ENCODE data around the gene CD1C. TPM values are rescaled to one million over a fixed set of nuclear protein-coding genes. Genes with fewer than 3 reads are reported as not detected.

Gene CD1C
- total and polyA plus RNA-seq, 10 of the 15 experiments (the other 5 are each of a cell fraction or from before 2014, with no cell fraction given) = 0.82 to 19.0 (median 9.2) TPM

DNA sequence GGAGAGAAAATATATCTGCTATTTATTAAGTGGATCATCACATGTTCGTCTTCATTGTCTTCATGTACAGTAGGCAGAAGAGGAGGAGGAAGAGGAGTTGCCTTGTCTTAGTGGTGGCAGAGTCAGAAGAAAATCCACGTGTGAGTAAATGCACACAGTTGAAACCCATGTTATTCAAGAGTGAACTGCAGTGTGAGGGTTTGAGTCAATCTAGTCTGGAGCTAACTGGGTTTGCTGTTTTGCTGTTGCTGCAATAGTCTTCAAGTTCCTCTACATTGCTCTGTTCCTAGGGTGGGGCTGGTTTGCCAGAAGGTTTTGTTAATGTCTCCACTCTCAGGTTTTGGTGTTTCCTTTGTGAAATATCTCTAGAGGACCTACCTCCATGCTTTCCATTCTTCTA, 38.6 kb upstream of the CD1C start:
- H3K4me1 ChIP-seq (ENCODE audit: control insufficient read depth, insufficient read depth, low read length) = peaks cover 9% of the 10 kb centered on the region
- ChIA-PET POLR2A (no interaction called here), CTCF (interaction anchor here (1.7 to 5.7 kb wide), 2 partner anchors 47 to 78 kb away, joined by 6 to 27 read pairs; no protein-coding TSS in a partner anchor)

GRCh38 chr1:158255656-158256055, 34.1 kb upstream of the CD1C start:
- no peak for DNase-seq (ENCODE audit: low read depth, low spot score)
- no peak overlapping the region for H2AFZ ChIP-seq (ENCODE audit: control insufficient read depth, low read depth, low read length)
- ChIA-PET POLR2A (interaction anchor here (0.6 kb wide), 1 partner anchor 1137 kb away, joined by 5 read pairs; no protein-coding TSS in a partner anchor), SMC1A (ENCODE audit: uncharacterized antibody, unreplicated experiment) (interaction anchor here (0.8 to 1.2 kb wide), 2 partner anchors 52 to 75 kb away, joined by 3 to 5 read pairs; no protein-coding TSS in a partner anchor), CTCF (no interaction called here), RAD21 (ENCODE audit: unreplicated experiment) (interaction anchor here (1.5 to 1.7 kb wide), 2 partner anchors 10 to 74 kb away, joined by 3 to 7 read pairs; no protein-coding TSS in a partner anchor)
- FAIRE-seq = no peak
- ATAC-seq = no peak
- no peaks in the 10 kb centered on the region for H3K79me2 ChIP-seq (ENCODE audit: control insufficient read depth, insufficient read depth, low read length)
- no peak overlapping the region for H3K9ac ChIP-seq (ENCODE audit: control insufficient read depth, insufficient read depth, low read length)
- in situ Hi-C loops (cut with MboI) (no loop called here), intact Hi-C loops (cut with micrococcal nuclease; ENCODE audit: unreplicated experiment) (no loop called here)
- no peak overlapping the region for H3K4me2 ChIP-seq (ENCODE audit: control insufficient read depth, insufficient read depth)
- H3K27ac ChIP-seq (ENCODE audit: control insufficient read depth, insufficient read depth) = no peak overlapping the region
- no peak overlapping the region for H3K4me3 ChIP-seq
- H4K20me1 ChIP-seq (ENCODE audit: control insufficient read depth, insufficient read depth) = no peaks in the 10 kb centered on the region
- H3K9me3 ChIP-seq (replicated peaks; ENCODE audit: control insufficient read depth, insufficient read depth, low read length) = no peaks in the 10 kb centered on the region
- H3K27me3 ChIP-seq (replicated peaks in 1 of 2; ENCODE audit: control insufficient read depth in 2 of 2, insufficient read depth in 2 of 2, low read length in 1 of 2) = peaks cover 0 to 5% of the 10 kb centered on the region in 2 experiments; a peak in 1 of 4 replicates
- no TSS peak for BruUV-seq (replicated peaks)
- no peaks in the 10 kb centered on the region for H3K4me1 ChIP-seq (ENCODE audit: control insufficient read depth, insufficient read depth, low read length)
- no peaks in the 10 kb centered on the region for H3K36me3 ChIP-seq (ENCODE audit: control insufficient read depth in 2 of 2, insufficient read depth in 2 of 2, low read length in 1 of 2)
- TF ChIP-seq, protein P1, sequence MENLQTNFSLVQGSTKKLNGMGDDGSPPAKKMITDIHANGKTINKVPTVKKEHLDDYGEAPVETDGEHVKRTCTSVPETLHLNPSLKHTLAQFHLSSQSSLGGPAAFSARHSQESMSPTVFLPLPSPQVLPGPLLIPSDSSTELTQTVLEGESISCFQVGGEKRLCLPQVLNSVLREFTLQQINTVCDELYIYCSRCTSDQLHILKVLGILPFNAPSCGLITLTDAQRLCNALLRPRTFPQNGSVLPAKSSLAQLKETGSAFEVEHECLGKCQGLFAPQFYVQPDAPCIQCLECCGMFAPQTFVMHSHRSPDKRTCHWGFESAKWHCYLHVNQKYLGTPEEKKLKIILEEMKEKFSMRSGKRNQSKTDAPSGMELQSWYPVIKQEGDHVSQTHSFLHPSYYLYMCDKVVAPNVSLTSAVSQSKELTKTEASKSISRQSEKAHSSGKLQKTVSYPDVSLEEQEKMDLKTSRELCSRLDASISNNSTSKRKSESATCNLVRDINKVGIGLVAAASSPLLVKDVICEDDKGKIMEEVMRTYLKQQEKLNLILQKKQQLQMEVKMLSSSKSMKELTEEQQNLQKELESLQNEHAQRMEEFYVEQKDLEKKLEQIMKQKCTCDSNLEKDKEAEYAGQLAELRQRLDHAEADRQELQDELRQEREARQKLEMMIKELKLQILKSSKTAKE (IDR thresholded peaks at IDR 0.05; ENCODE audit: low read depth, poor library complexity, severe bottlenecking) = no peak
- TF ChIP-seq ZNF217 (IDR thresholded peaks at IDR 0.05) (no peak), CBX5 (IDR thresholded peaks at IDR 0.05; ENCODE audit: low read depth) (no peak), EGR1 (IDR thresholded peaks at IDR 0.05; ENCODE audit: borderline replicate concordance in 1 of 2, low read depth in 2 of 2, low read length in 2 of 2) (no peak), CHD1 (IDR thresholded peaks at IDR 0.05; ENCODE audit: low read depth, low read length) (no peak), CHD4 (IDR thresholded peaks at IDR 0.05) (no peak)
- TF ChIP-seq, protein P2, sequence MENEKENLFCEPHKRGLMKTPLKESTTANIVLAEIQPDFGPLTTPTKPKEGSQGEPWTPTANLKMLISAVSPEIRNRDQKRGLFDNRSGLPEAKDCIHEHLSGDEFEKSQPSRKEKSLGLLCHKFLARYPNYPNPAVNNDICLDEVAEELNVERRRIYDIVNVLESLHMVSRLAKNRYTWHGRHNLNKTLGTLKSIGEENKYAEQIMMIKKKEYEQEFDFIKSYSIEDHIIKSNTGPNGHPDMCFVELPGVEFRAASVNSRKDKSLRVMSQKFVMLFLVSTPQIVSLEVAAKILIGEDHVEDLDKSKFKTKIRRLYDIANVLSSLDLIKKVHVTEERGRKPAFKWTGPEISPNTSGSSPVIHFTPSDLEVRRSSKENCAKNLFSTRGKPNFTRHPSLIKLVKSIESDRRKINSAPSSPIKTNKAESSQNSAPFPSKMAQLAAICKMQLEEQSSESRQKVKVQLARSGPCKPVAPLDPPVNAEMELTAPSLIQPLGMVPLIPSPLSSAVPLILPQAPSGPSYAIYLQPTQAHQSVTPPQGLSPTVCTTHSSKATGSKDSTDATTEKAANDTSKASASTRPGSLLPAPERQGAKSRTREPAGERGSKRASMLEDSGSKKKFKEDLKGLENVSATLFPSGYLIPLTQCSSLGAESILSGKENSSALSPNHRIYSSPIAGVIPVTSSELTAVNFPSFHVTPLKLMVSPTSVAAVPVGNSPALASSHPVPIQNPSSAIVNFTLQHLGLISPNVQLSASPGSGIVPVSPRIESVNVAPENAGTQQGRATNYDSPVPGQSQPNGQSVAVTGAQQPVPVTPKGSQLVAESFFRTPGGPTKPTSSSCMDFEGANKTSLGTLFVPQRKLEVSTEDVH (IDR thresholded peaks at IDR 0.05; ENCODE audit: low read depth, partially characterized antibody) = no peak

More for the DNA sequence above, 38.6 kb upstream of the CD1C start:
- no peaks in the 10 kb centered on the region for H3K9me3 ChIP-seq (replicated peaks; ENCODE audit: control insufficient read depth, insufficient read depth, low read length)
- H3K4me2 ChIP-seq (ENCODE audit: control insufficient read depth, insufficient read depth) = no peak overlapping the region
- intact Hi-C loops (cut with micrococcal nuclease; ENCODE audit: unreplicated experiment) (no loop called here), in situ Hi-C loops (cut with MboI) (no loop called here)
- no peak overlapping the region for H3K4me3 ChIP-seq
- FAIRE-seq (no peak), DNase-seq (ENCODE audit: low read depth, low spot score) (no peak), ATAC-seq (no peak)
- no peak overlapping the region for H3K9ac ChIP-seq (ENCODE audit: control insufficient read depth, insufficient read depth, low read length)
- SMC1A ChIA-PET (ENCODE audit: uncharacterized antibody, unreplicated experiment) = interaction anchor here (0.7 to 2.2 kb wide), 4 partner anchors 33 to 79 kb away, joined by 3 to 7 read pairs (median 4); no protein-coding TSS in a partner anchor
- H2AFZ ChIP-seq (ENCODE audit: control insufficient read depth, low read depth, low read length) = no peak overlapping the region
- WGBS (ENCODE audit: insufficient coverage, insufficient replicate concordance, low lambda C conversion rate, missing lambda C conversion rate) = 37% methylated on average over 2 of the region's 2 CpGs
- H4K20me1 ChIP-seq (ENCODE audit: control insufficient read depth, insufficient read depth) = no peaks in the 10 kb centered on the region
- no peaks in the 10 kb centered on the region for H3K79me2 ChIP-seq (ENCODE audit: control insufficient read depth, insufficient read depth, low read length)
- H3K36me3 ChIP-seq (ENCODE audit: control insufficient read depth in 2 of 2, insufficient read depth in 2 of 2, low read length in 1 of 2) = no peaks in the 10 kb centered on the region
- RAD21 ChIA-PET (ENCODE audit: unreplicated experiment) = interaction anchor here (0.8 to 1.6 kb wide), 3 partner anchors 36 to 245 kb away, joined by 3 to 5 read pairs (median 3); no protein-coding TSS in a partner anchor
- no TSS peak for BruUV-seq (replicated peaks)
- no peaks in the 10 kb centered on the region for H3K27me3 ChIP-seq (replicated peaks in 1 of 2; ENCODE audit: control insufficient read depth in 2 of 2, insufficient read depth in 2 of 2, low read length in 1 of 2)
- H3K27ac ChIP-seq (ENCODE audit: control insufficient read depth, insufficient read depth) = no peak overlapping the region
- no peak for TF ChIP-seq ZBED1 (IDR thresholded peaks at IDR 0.05; ENCODE audit: borderline replicate concordance)
- TF ChIP-seq TCF3 (IDR thresholded peaks at IDR 0.05; ENCODE audit: borderline replicate concordance, insufficient read depth, low read depth, low read length) = no peak
- no peak for TF ChIP-seq KDM1A (IDR thresholded peaks at IDR 0.05; ENCODE audit: borderline replicate concordance)

Measured in GM12878 (cell line).